ENCODE results near the gene UBTD2. TPM values are rescaled to one million over a fixed set of nuclear protein-coding genes. Genes with fewer than 3 reads are reported as not detected.

UBTD2 gene
- total RNA-seq, 2 donors from 2014 or later = 30.4 to 30.5 TPM

GRCh38 chr5:172280317-172280716 is 3.2 kb downstream of the UBTD2 start:
- H3K36me3 ChIP-seq (ENCODE audit: control insufficient read depth, insufficient read depth, low read length) = peaks cover 18% of the 10 kb centered on the region
- TF ChIP-seq, protein P1, sequence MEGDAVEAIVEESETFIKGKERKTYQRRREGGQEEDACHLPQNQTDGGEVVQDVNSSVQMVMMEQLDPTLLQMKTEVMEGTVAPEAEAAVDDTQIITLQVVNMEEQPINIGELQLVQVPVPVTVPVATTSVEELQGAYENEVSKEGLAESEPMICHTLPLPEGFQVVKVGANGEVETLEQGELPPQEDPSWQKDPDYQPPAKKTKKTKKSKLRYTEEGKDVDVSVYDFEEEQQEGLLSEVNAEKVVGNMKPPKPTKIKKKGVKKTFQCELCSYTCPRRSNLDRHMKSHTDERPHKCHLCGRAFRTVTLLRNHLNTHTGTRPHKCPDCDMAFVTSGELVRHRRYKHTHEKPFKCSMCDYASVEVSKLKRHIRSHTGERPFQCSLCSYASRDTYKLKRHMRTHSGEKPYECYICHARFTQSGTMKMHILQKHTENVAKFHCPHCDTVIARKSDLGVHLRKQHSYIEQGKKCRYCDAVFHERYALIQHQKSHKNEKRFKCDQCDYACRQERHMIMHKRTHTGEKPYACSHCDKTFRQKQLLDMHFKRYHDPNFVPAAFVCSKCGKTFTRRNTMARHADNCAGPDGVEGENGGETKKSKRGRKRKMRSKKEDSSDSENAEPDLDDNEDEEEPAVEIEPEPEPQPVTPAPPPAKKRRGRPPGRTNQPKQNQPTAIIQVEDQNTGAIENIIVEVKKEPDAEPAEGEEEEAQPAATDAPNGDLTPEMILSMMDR (conservative IDR thresholded peaks at IDR 0.05) = no peak
- H3K27me3 ChIP-seq (ENCODE audit: control insufficient read depth, insufficient read depth, low read length, poor library complexity, severe bottlenecking) = no peaks in the 10 kb centered on the region
- no peak overlapping the region for H3K27ac ChIP-seq (ENCODE audit: low read depth, low read length)
- Mint-ChIP-seq H3K27ac (no peak overlapping the region), H3K36me3 (ENCODE audit: low read depth) (peaks cover 12% of the 10 kb centered on the region), H3K4me1 (peaks cover 38% of the 10 kb centered on the region), H3K27me3 (ENCODE audit: insufficient read depth) (no peaks in the 10 kb centered on the region), H3K4me3 (no peak overlapping the region), H3K9me3 (no peaks in the 10 kb centered on the region)
- no peak overlapping the region for H3K9ac ChIP-seq (ENCODE audit: extremely low read depth, low read length, poor library complexity, severe bottlenecking)
- 98 to 100% methylated on average over 1 to 5 of the region's 5 CpGs for WGBS, 2 experiments (ENCODE audit: insufficient coverage in 1 of 2, insufficient read length in 1 of 2)
- H3K9me3 ChIP-seq (ENCODE audit: control insufficient read depth, low read length) = no peaks in the 10 kb centered on the region
- H3K4me1 ChIP-seq (ENCODE audit: control insufficient read depth, insufficient read depth, low read length) = no peaks in the 10 kb centered on the region
- no peak for DNase-seq
- no peak overlapping the region for H3K4me3 ChIP-seq (ENCODE audit: low read length)

DNA sequence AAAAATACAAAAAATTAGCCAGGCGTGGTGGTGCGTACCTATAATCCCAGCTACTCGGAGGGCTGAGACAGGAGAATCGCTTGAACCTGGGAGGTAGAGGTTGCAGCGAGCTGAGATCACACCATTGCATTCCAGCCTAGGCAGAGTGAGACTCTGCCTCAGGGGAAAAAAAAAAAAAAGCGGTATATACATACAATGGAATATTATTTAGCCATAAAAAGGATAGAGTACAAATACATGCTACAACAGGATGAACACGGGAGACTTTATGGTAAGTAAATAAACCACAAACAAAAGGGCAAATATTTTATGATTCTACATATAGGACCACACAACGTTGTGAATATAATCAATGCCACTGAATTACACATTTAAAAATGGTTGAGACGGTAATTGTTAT is 5.2 kb downstream of the UBTD2 start:
- Mint-ChIP-seq H3K27me3 (ENCODE audit: insufficient read depth) (no peaks in the 10 kb centered on the region), H3K9me3 (no peaks in the 10 kb centered on the region), H3K36me3 (ENCODE audit: low read depth) (peaks cover 15% of the 10 kb centered on the region), H3K4me3 (no peak overlapping the region), H3K4me1 (peaks cover 35% of the 10 kb centered on the region), H3K27ac (no peak overlapping the region)
- no peaks in the 10 kb centered on the region for H3K4me1 ChIP-seq (ENCODE audit: control insufficient read depth, insufficient read depth, low read length)
- no peaks in the 10 kb centered on the region for H3K9me3 ChIP-seq (ENCODE audit: control insufficient read depth, low read length)
- DNase-seq = no peak
- no peak overlapping the region for H3K27ac ChIP-seq (ENCODE audit: low read depth, low read length)
- H3K27me3 ChIP-seq (ENCODE audit: control insufficient read depth, insufficient read depth, low read length, poor library complexity, severe bottlenecking) = no peaks in the 10 kb centered on the region
- TF ChIP-seq, protein P1 (conservative IDR thresholded peaks at IDR 0.05) = no peak
- no peak overlapping the region for H3K9ac ChIP-seq (ENCODE audit: extremely low read depth, low read length, poor library complexity, severe bottlenecking)
- H3K36me3 ChIP-seq (ENCODE audit: control insufficient read depth, insufficient read depth, low read length) = peaks cover 18% of the 10 kb centered on the region
- WGBS, 2 experiments (ENCODE audit: insufficient coverage in 1 of 2, insufficient read length in 1 of 2) = 93% methylated on average over 8 of the region's 9 CpGs; no CpG with 5 or more reads in 1 of the 2 experiments
- H3K4me3 ChIP-seq (ENCODE audit: low read length) = no peak overlapping the region

- Mint-ChIP-seq H3K36me3 (ENCODE audit: low read depth) (peaks cover 15% of the 10 kb centered on the region), H3K27me3 (ENCODE audit: insufficient read depth) (no peaks in the 10 kb centered on the region), H3K27ac (no peak overlapping the region), H3K4me3 (no peak overlapping the region), H3K9me3 (no peaks in the 10 kb centered on the region), H3K4me1 (peaks cover 20% of the 10 kb centered on the region)
- WGBS, 2 experiments (ENCODE audit: insufficient coverage in 1 of 2, insufficient read length in 1 of 2) = 95 to 100% methylated on average over 3 of the region's 3 CpGs
- Histone ChIP-seq H3K27me3 (ENCODE audit: control insufficient read depth, insufficient read depth, low read length, poor library complexity, severe bottlenecking) (no peaks in the 10 kb centered on the region), H3K4me3 (ENCODE audit: low read length) (no peak overlapping the region), H3K9ac (ENCODE audit: extremely low read depth, low read length, poor library complexity, severe bottlenecking) (no peak overlapping the region), H3K27ac (ENCODE audit: low read depth, low read length) (no peak overlapping the region), H3K4me1 (ENCODE audit: control insufficient read depth, insufficient read depth, low read length) (no peaks in the 10 kb centered on the region), H3K9me3 (ENCODE audit: control insufficient read depth, low read length) (no peaks in the 10 kb centered on the region), H3K36me3 (ENCODE audit: control insufficient read depth, insufficient read depth, low read length) (peaks cover 18% of the 10 kb centered on the region)
- TF ChIP-seq, protein P1 (conservative IDR thresholded peaks at IDR 0.05) = no peak
- DNase-seq = no peak
These were observed 7.3 kb downstream of the UBTD2 start for GRCh38 chr5:172276214-172276613.

All from endodermal cell (in vitro differentiated cells).